ENCODE results near the gene ARSB. TPM values are rescaled to one million over a fixed set of nuclear protein-coding genes. Genes with fewer than 3 reads are reported as not detected.

The ARSB gene
- total RNA-seq, 1 donor from 2014 or later, result 14.3 TPM

DNA sequence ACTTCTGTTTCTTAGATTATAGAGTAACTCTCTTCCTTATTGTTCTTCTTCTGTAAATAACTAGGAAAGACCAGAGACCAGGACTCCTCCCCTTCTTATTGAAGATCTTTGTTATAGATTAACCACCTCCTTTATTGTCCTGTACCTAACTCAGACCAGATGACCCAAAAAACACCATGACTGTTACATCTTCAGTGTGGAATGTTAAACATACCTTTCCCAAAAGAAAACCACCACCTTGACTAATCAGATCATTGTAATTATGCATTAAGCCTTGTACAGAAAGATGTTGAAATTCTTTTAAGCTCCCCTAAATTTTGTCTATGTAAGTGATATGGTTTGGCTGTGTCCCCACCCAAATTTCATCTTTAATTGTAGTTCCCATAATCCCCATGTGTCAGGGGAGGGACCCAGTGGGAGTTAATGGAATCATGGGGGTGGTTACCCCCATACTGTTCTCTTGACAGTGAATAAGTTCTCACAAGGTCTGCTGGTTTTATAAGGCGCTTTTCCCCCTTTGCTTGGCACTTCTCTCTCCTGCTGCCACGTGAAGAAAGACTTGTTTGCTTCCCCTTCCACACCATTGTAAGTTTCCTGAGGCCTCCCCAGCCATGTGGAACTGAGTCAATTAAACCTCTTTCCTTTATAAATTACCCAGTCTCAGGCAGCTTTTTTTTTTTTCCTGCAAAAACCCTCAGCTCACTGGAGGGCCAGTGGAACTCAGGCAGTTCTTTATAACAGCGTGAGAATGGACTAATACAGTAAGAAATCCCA is 26.3 kb downstream of the ARSB start:
- DNase-seq, result no peak
- TF ChIP-seq, protein P1, sequence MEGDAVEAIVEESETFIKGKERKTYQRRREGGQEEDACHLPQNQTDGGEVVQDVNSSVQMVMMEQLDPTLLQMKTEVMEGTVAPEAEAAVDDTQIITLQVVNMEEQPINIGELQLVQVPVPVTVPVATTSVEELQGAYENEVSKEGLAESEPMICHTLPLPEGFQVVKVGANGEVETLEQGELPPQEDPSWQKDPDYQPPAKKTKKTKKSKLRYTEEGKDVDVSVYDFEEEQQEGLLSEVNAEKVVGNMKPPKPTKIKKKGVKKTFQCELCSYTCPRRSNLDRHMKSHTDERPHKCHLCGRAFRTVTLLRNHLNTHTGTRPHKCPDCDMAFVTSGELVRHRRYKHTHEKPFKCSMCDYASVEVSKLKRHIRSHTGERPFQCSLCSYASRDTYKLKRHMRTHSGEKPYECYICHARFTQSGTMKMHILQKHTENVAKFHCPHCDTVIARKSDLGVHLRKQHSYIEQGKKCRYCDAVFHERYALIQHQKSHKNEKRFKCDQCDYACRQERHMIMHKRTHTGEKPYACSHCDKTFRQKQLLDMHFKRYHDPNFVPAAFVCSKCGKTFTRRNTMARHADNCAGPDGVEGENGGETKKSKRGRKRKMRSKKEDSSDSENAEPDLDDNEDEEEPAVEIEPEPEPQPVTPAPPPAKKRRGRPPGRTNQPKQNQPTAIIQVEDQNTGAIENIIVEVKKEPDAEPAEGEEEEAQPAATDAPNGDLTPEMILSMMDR (IDR thresholded peaks at IDR 0.05; ENCODE audit: borderline replicate concordance), result no peak
- Histone ChIP-seq H3K27ac (replicated peaks) (no peak overlapping the region), H3K36me3 (peaks cover 8% of the 10 kb centered on the region), H3K4me1 (no peaks in the 10 kb centered on the region), H3K9me3 (replicated peaks) (no peaks in the 10 kb centered on the region), H3K27me3 (ENCODE audit: low read depth) (no peaks in the 10 kb centered on the region), H3K4me3 (no peak overlapping the region)
- intact Hi-C loops (cut with micrococcal nuclease), result no loop called here

DNA sequence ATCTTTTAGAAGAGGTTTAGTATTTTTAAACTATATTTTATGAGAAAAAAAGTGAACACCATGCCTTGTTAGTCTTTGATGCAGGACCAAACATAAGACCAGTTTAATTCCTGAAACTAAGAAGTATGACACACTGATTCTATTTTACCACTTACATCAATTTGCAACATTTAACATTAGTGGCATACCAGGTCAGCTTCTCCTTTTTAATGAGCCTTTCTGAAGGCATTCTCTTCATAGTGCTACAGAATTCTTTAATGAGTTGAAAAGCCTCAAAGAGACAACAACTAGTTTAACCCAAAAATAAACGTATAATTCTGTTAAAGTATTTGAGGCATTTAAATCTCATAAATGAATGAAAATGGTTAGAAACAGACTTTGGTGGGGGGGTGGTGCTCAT is 28.2 kb downstream of the ARSB start:
- H3K9me3 ChIP-seq (replicated peaks), result no peaks in the 10 kb centered on the region
- no peaks in the 10 kb centered on the region for H3K36me3 ChIP-seq
- intact Hi-C loops (cut with micrococcal nuclease), result no loop called here
- H3K4me1 ChIP-seq, result no peaks in the 10 kb centered on the region
- H3K27ac ChIP-seq (replicated peaks), result no peak overlapping the region
- no peak for DNase-seq
- TF ChIP-seq, protein P1 (IDR thresholded peaks at IDR 0.05; ENCODE audit: borderline replicate concordance), result no peak
- no peaks in the 10 kb centered on the region for H3K27me3 ChIP-seq (ENCODE audit: low read depth)
- no peak overlapping the region for H3K4me3 ChIP-seq

DNA sequence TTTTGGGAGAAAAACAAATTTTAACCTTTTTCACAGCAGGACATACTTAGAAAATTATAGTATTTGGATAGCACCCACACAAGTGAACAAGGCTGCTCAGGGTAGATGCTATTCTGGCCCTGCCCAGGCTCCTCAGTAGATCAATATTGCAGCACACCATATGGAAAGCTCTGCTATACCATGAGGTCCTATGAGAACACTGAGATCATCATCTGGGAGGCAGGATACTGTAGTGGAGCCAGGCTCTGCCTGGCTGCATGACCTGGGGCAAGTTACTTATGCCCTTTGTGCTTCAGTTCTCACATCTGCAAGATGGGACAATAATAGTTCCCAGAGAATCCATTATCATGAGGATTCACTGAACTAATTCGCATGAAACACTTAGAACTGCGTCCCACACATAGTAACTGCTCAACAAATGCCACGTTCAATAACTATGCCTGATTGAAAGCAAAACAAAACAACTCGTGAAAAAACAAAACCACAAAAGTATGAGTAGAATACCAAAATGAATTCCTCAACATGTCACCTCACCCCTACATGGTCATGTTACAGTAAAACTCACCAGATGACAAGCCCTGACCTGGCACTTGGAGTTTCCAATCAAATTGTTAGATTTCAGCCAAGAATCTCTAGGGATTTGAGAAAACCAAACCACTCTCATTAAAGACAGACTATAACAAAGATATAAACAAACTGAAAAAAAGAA is 31.9 kb downstream of the ARSB start:
- Histone ChIP-seq H3K27ac (replicated peaks) (no peak overlapping the region), H3K4me3 (no peak overlapping the region), H3K9me3 (replicated peaks) (no peaks in the 10 kb centered on the region), H3K36me3 (no peaks in the 10 kb centered on the region), H3K27me3 (ENCODE audit: low read depth) (no peaks in the 10 kb centered on the region), H3K4me1 (no peaks in the 10 kb centered on the region)
- TF ChIP-seq, protein P1 (IDR thresholded peaks at IDR 0.05; ENCODE audit: borderline replicate concordance), result no peak
- intact Hi-C loops (cut with micrococcal nuclease), result no loop called here
- no peak for DNase-seq

DNA sequence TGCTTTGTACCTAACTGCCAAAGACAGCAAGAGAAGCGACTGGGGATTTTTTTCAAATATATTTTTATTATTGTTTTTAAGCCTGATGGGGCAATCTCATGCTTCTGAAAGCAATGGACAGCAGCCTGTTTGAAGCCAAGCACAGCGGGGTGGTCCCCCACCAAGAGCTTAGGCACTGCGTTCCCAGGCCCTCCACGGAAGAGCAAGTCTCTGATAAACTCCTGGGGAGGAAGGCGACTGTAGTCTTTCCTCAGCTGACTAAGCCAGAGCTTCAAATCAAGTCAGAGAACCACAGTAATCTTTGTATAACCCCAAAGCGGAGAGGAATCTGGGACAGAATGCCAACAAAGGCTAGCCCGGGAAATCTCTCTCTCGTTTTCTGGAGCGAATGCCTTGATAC is 54.4 kb downstream of the ARSB start:
- no peaks in the 10 kb centered on the region for H3K9me3 ChIP-seq (replicated peaks)
- no peak for DNase-seq
- no peaks in the 10 kb centered on the region for H3K4me1 ChIP-seq
- TF ChIP-seq, protein P1 (IDR thresholded peaks at IDR 0.05; ENCODE audit: borderline replicate concordance), result no peak
- no peaks in the 10 kb centered on the region for H3K36me3 ChIP-seq
- H3K4me3 ChIP-seq, result no peak overlapping the region
- intact Hi-C loops (cut with micrococcal nuclease), result no loop called here
- H3K27me3 ChIP-seq (ENCODE audit: low read depth), result no peaks in the 10 kb centered on the region
- H3K27ac ChIP-seq (replicated peaks), result no peak overlapping the region

DNA sequence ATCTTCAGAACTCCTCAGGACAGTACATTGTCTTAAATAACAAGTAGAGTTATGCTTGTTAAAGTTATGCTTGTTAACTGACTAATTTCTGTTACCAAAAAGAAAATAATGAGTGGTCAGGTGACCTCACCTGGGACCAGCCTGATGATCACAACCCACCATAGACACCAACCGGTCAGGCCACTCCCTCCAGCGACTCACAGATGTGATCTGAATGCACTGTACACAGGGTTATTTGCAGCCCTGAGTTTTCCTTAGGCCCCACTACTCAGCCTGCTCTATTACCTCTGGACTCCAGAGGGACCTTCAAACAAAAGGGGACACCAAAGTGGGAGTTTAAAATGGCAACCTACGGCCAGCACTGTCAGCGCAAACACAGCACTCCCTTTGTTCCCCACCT is 55.3 kb downstream of the ARSB start:
- Histone ChIP-seq H3K27me3 (ENCODE audit: low read depth) (no peaks in the 10 kb centered on the region), H3K4me1 (no peaks in the 10 kb centered on the region), H3K4me3 (no peak overlapping the region), H3K9me3 (replicated peaks) (no peaks in the 10 kb centered on the region), H3K27ac (replicated peaks) (no peak overlapping the region), H3K36me3 (no peaks in the 10 kb centered on the region)
- TF ChIP-seq, protein P1 (IDR thresholded peaks at IDR 0.05; ENCODE audit: borderline replicate concordance), result no peak
- intact Hi-C loops (cut with micrococcal nuclease), result no loop called here
- DNase-seq, result no peak

Measured in left ventricle myocardium inferior (tissue), 1 donor.